Endodermal cell (in vitro differentiated cells): ENCODE data around the gene KLF16. TPM values are rescaled to one million over a fixed set of nuclear protein-coding genes. Genes with fewer than 3 reads are reported as not detected.
"Not testable (repeated sequence)": the region's sequence is repeated elsewhere in the genome, so short reads cannot be mapped to it uniquely, and the experiment has no call there.

ENCODE experiments used
- DNase-seq: peaks from one replicate; pipeline ENCODE4 v3.0.0-alpha.2; 2017
- H3K27ac ChIP-seq: 2 replicates; pipeline ENCODE4 v1.5.1; 2013; ENCODE audit warnings: mild to moderate bottlenecking, low read depth, low read length, moderate library complexity
- H3K27me3 ChIP-seq: 2 replicates; pipeline ENCODE4 v1.6.1; 2013; ENCODE audit warnings: mild to moderate bottlenecking, low read length, moderate library complexity; ENCODE audit not compliant: insufficient read depth, control insufficient read depth, poor library complexity, severe bottlenecking
- H3K36me3 ChIP-seq: 2 replicates; pipeline ENCODE4 v1.7.0; 2013; ENCODE audit warnings: mild to moderate bottlenecking, low read length, moderate library complexity; ENCODE audit not compliant: control insufficient read depth, insufficient read depth
- H3K4me1 ChIP-seq: one replicate; pipeline ENCODE4 v1.7.0; 2013; ENCODE audit warnings: low read length; ENCODE audit not compliant: control insufficient read depth, insufficient read depth
- H3K4me3 ChIP-seq: 2 replicates; pipeline ENCODE4 v1.5.1; 2013; ENCODE audit warnings: mild to moderate bottlenecking, low read length, moderate library complexity
- H3K9ac ChIP-seq: 2 replicates; pipeline ENCODE4 v1.6.1; 2013; ENCODE audit warnings: mild to moderate bottlenecking, low read length, moderate library complexity; ENCODE audit not compliant: poor library complexity, severe bottlenecking; ENCODE audit errors: extremely low read depth
- H3K9me3 ChIP-seq: 2 replicates; pipeline ENCODE4 v1.6.1; 2013; ENCODE audit warnings: mild to moderate bottlenecking, low read length, moderate library complexity; ENCODE audit not compliant: control insufficient read depth
- H3K27ac Mint-ChIP-seq: 2 replicates; pipeline ENCODE4 v1.8.0; 2020; ENCODE audit warnings: mixed read lengths
- H3K27me3 Mint-ChIP-seq: 2 replicates; pipeline ENCODE4 v1.8.0; 2021; ENCODE audit warnings: mild to moderate bottlenecking, mixed read lengths; ENCODE audit not compliant: insufficient read depth
- H3K36me3 Mint-ChIP-seq: 2 replicates; pipeline ENCODE4 v1.8.0; 2020; ENCODE audit warnings: low read depth, mixed read lengths
- H3K4me1 Mint-ChIP-seq: 2 replicates; pipeline ENCODE4 v1.8.0; 2020; ENCODE audit warnings: mixed read lengths
- H3K4me3 Mint-ChIP-seq: 2 replicates; pipeline ENCODE4 v1.8.0; 2020; ENCODE audit warnings: mild to moderate bottlenecking, moderate library complexity, mixed read lengths
- H3K9me3 Mint-ChIP-seq: 2 replicates; pipeline ENCODE4 v1.8.0; 2020; ENCODE audit warnings: mild to moderate bottlenecking, mixed read lengths
- CTCF ChIP-seq: fragments of 200-600 bp; sonication (generic); conservative IDR thresholded peaks from 2 replicates; pipeline ENCODE4 v1.5.0; 2021; ENCODE audit warnings: antibody characterized with exemption, mild to moderate bottlenecking
- WGBS, 2 experiments: methylation state at CpG; one replicate each; pipeline versions ENCODE4 v1.1.5 to v1.1.7; 2013; ENCODE audit warnings: missing lambda C conversion rate in 2 of 2, mixed read lengths in 1 of 2; ENCODE audit not compliant: insufficient coverage in 1 of 2, insufficient read length in 1 of 2; 5-methylcytosine and 5-hydroxymethylcytosine counted together
- total RNA-seq, 2 donors: library from RNA; stranded (reverse); fragmentation: NEBNext Ultra II Directional in 1 of 2; extraction: Animal tissue kit (Norgen Biotek cat#: 25700) in 1 of 2; gene quantifications; 2 replicates in 1 of 2; 3 replicates in 1 of 2; pipeline ENCODE4 v1.2.1, GENCODE V29; 2021

KLF16 gene
- total RNA-seq, 2 donors from 2014 or later = 39.0 to 42.9 TPM

GRCh38 chr19:1893791-1894190, 30.4 kb upstream of the KLF16 start:
- no peak overlapping the region for H3K9ac ChIP-seq
- Mint-ChIP-seq H3K4me3 (no peak overlapping the region), H3K4me1 (no peaks in the 10 kb centered on the region), H3K36me3 (no peaks in the 10 kb centered on the region), H3K9me3 (no peaks in the 10 kb centered on the region), H3K27ac (no peak overlapping the region), H3K27me3 (no peaks in the 10 kb centered on the region)
- H3K9me3 ChIP-seq = no peaks in the 10 kb centered on the region
- DNase-seq = peak; percentile 56
- H3K4me3 ChIP-seq = no peak overlapping the region
- no peaks in the 10 kb centered on the region for H3K27me3 ChIP-seq
- WGBS, 2 experiments = 76 to 78% methylated on average over 10 to 14 of the region's 17 CpGs
- no peaks in the 10 kb centered on the region for H3K4me1 ChIP-seq
- H3K36me3 ChIP-seq = no peaks in the 10 kb centered on the region
- no peak for TF ChIP-seq CTCF
- H3K27ac ChIP-seq = no peak overlapping the region

GRCh38 chr19:1889907-1890306, 26.5 kb upstream of the KLF16 start:
- no peaks in the 10 kb centered on the region for H3K27me3 Mint-ChIP-seq
- H3K36me3 Mint-ChIP-seq = no peaks in the 10 kb centered on the region
- peaks cover 6% of the 10 kb centered on the region for H3K4me1 ChIP-seq
- no peaks in the 10 kb centered on the region for H3K36me3 ChIP-seq
- no CpG with 5 or more reads among the region's 1 CpG for WGBS, 2 experiments
- H3K27ac ChIP-seq = no peak overlapping the region
- no peaks in the 10 kb centered on the region for H3K27me3 ChIP-seq
- H3K4me1 Mint-ChIP-seq = peaks cover 11% of the 10 kb centered on the region
- no peaks in the 10 kb centered on the region for H3K9me3 Mint-ChIP-seq
- no peak overlapping the region for H3K4me3 Mint-ChIP-seq
- TF ChIP-seq CTCF = no peak
- H3K9me3 ChIP-seq = no peaks in the 10 kb centered on the region
- no peak overlapping the region for H3K9ac ChIP-seq
- no peak overlapping the region for H3K4me3 ChIP-seq
- no peak for DNase-seq
- no peak overlapping the region for H3K27ac Mint-ChIP-seq

DNA sequence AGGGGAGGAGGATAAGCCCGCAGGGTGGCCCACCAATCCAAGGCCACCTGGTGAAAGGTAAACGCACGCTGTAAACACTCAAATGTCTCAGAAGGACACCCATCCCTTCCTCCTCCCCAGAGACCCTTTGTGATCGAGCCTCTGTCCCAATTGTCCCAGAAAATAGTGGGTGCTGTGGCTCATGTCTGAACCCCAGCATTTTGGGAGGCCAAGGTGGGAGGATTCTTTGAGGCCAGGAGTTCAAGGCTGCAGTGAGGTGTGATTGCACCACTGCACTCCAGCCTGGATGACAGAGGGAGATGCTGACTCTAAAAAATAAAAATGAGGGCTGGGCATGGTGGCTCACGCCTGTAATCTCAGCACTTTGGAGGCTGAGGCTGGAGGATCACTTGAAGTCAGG, 25.0 kb upstream of the KLF16 start:
- TF ChIP-seq CTCF = no peak
- no peaks in the 10 kb centered on the region for H3K27me3 Mint-ChIP-seq
- Histone ChIP-seq H3K36me3 (no peaks in the 10 kb centered on the region), H3K27ac (no peak overlapping the region), H3K9me3 (no peaks in the 10 kb centered on the region), H3K4me3 (no peak overlapping the region), H3K4me1 (peaks cover 12% of the 10 kb centered on the region), H3K9ac (no peak overlapping the region), H3K27me3 (no peaks in the 10 kb centered on the region)
- WGBS, 2 experiments = 90 to 96% methylated on average over 4 to 5 of the region's 5 CpGs
- DNase-seq = no peak
- H3K36me3 Mint-ChIP-seq = no peaks in the 10 kb centered on the region
- no peak overlapping the region for H3K4me3 Mint-ChIP-seq
- no peaks in the 10 kb centered on the region for H3K9me3 Mint-ChIP-seq
- no peak overlapping the region for H3K27ac Mint-ChIP-seq
- H3K4me1 Mint-ChIP-seq = peaks cover 23% of the 10 kb centered on the region

GRCh38 chr19:1886360-1886759, 23.0 kb upstream of the KLF16 start:
- H3K9me3 Mint-ChIP-seq, DNase-seq, H3K27ac Mint-ChIP-seq, H3K9me3 ChIP-seq, H3K36me3 Mint-ChIP-seq, H3K27ac ChIP-seq, H3K36me3 ChIP-seq, H3K9ac ChIP-seq, H3K27me3 Mint-ChIP-seq, H3K4me3 Mint-ChIP-seq, H3K4me3 ChIP-seq, H3K27me3 ChIP-seq: not testable (repeated sequence)
- peaks cover 23% of the 10 kb centered on the region for H3K4me1 ChIP-seq
- WGBS, 2 experiments = 89 to 97% methylated on average over 13 to 15 of the region's 15 CpGs
- peaks cover 31% of the 10 kb centered on the region for H3K4me1 Mint-ChIP-seq

GRCh38 chr19:1885398-1886119, 22.2 kb upstream of the KLF16 start, which contains the start of gene ABHD17A:
Gene ABHD17A (minus strand): TSS chr19:1885496. CDS start chr19:1881566, 3,930 bp downstream.
- not testable (repeated sequence) for H3K27ac ChIP-seq, H3K36me3 ChIP-seq, H3K36me3 Mint-ChIP-seq, H3K27me3 Mint-ChIP-seq, H3K9me3 ChIP-seq, H3K27me3 ChIP-seq, H3K9me3 Mint-ChIP-seq
- Mint-ChIP-seq H3K4me3 (peak within 1 kb of the TSS; percentile 92), H3K27ac (peak within 1 kb of the TSS; percentile 88), H3K4me1 (peaks cover 31% of the 10 kb centered on the region)
- DNase-seq = peak; percentile 97
- Histone ChIP-seq H3K9ac (peak within 1 kb of the TSS; percentile 66), H3K4me3 (peak within 1 kb of the TSS; percentile 85), H3K4me1 (peaks cover 23% of the 10 kb centered on the region)
- WGBS, 2 experiments = 24 to 84% methylated on average over 11 to 46 of the region's 46 CpGs
